Heart left ventricle (tissue), 13 donors: ENCODE results near the gene SERINC5.

Source experiments
- CTCF ChIP-seq, 12 donors: fragments of 200-600 bp; sonication (generic) in 4 of 12; IDR thresholded peaks; one replicate each; pipeline versions ENCODE4 v1.5.0 to v1.8.0; 2018 to 2022; ENCODE audit warnings: antibody characterized with exemption in 12 of 12, mild to moderate bottlenecking in 5 of 12
- POLR2A ChIP-seq, 2 donors: fragments of 450-650 bp; IDR thresholded peaks; one replicate each; pipeline ENCODE4 v1.6.1; 2017; ENCODE audit warnings: antibody characterized with exemption in 2 of 2, mild to moderate bottlenecking in 2 of 2, moderate library complexity in 2 of 2
- donor health status: ischemic (EF 13 %, LVEDD 7.1; RV severe dilation, severe dysfunction).
- donor health status: DM: no; HTN: yes; CAD: no.
- donor health status: DM: no; HTN: no; CAD: no.
- donor health status: ischemic (EF 25% LVEDD 6.9; RV normal size, moderate dysfunction).
- donor health status: ischemic (EF 25% LVEDD 5.7; RV mildly dilated, moderate dysfunction).
- donor health status: ischemic (EF 35%, LVEDD 5.7; RV mildly dilated, moderate dysfunction).
- donor health status: nonischemic (EF 11% LVEDD 7.7; RV severe dilation, severe dysfunction).
- donor health status: DM: yes; HTN: yes; CAD: no.
- donor health status: PGD.
- donor health status: ischemic (EF 29% LVEDD 5.4; RV normal size, mild dysfunction).
- donor health status: nonischemic (EF 23%, LVEDD 6.1; RV moderate dilation, normal function).

GRCh38 chr5:80192507-80193241 is 63.2 kb downstream of the SERINC5 start:
- TF ChIP-seq CTCF (IDR thresholded peaks at IDR 0.05) (no peak), POLR2A (IDR thresholded peaks at IDR 0.05) (no peak)
